Measurements from ENCODE around the gene CDH23.
"Not testable (repeated sequence)": the region's sequence is repeated elsewhere in the genome, so short reads cannot be mapped to it uniquely, and the experiment has no call there.

CDH23 gene

DNA sequence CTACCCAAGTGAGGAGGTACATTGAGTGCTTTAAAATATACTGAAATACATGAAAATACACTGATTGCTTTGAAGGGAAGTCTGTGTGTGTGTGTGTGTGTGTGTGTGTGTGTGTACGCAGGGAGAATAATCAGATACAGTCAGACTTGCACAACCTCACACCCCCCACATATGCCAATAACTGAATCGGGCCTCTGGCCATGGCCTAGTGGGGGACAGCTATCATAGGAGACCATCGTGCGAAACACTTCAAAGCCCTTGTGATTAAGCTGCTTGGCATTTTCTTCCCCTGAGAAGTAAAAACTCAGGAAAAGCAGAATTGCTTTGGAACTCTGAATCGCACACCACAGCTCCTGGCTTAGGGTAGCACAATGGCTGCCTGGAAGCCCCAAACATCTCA is 187.7 kb downstream of the CDH23 start:
- no peak for DNase-seq (ENCODE audit: low read depth)

DNA sequence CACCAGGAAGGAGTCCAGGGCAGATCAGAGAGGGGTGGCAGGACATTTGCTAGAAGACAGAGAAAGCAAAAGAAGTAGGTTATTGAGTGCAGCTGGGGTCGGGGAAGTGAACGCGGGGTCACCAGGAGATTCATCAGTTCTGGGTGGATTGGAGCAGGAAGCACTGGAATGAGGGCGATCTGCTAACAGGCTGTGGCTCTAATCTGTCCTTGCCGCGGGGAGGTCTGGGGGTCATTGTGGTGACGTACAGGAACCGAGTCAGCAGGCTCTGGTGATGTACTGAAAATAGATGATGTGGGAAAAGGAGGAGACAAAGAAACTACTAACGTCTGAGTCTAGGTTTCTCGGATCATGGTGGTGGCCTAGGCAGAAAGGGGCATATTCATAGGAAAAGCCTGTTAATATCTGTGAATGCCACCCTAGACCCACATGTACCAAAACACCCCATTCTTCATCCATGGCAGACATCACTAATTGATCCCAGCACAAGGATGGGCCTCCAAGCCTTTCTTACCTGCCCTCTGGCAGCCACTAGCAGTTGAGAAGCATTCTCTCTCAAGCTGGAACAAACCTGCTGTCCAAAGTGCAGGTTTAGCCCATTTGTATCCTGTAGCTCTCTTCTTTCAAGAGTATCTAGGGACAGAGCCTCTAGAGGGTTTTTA is 188.3 kb downstream of the CDH23 start:
- no peak for DNase-seq (ENCODE audit: low read depth)

DNA sequence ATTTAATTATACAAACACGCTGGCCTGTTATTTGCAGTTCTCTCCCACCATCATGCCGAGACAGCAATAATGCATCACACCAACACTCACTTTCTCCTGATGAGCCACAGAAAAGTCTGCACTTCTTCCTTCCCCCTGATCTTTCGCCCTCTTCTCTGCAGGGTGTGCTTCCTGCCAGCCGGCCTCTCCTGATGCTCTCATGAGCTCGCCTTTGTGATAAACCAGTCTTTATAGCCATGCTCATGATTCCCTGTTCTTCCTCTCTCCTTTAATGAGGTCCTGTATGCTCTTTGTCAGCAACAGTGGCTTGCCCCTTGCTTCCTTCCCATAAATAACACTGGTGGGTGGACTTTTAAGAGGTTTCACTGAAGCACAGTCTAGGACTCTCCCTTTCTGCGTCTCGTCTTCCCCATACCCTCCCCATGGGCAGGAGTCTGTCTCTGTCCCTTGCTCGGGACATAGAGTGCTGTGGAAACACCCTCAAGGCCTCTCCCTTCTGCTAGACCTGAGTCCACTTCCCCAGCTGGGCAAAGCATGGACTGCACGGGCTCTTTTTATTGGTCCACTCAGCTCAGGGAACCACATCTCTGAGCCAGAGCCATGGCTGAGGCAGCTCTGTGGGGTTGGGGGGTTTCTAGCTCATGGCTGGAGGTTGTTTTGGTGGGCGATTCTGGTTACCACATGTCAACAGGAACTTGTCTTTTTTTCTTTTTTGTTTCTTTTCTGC is 189.0 kb downstream of the CDH23 start:
- no peak for DNase-seq (ENCODE audit: low read depth)

DNA sequence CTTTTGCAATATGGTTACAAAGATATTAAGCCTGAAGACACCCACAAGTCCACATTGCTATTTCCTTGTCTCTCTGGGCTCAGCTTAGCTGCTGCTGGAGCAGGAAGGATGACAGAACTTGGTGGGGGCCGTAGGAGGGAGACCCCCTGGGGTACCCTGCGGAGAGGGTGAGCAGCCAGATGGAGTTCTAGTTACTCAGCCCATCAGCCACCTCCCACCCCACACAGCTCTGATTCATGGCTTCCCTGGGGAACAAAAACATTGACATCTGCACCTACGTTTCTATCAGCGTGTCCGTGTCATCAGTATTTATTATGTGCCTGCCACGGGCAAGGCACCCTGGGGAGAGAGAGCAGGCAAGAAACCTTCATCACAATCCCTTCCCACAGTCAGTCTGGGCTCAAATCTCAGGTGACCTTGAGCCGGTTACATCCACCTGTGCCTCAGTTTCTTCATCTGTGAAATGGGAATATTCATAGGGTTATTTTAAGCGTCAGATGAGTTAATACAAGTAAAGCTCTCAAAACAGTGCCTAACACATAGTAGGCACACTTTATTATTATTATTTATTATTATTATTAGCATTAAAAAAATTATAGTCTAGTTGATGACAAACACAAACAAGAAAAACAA is 191.3 kb downstream of the CDH23 start:
- no peak for DNase-seq (ENCODE audit: low read depth)

DNA sequence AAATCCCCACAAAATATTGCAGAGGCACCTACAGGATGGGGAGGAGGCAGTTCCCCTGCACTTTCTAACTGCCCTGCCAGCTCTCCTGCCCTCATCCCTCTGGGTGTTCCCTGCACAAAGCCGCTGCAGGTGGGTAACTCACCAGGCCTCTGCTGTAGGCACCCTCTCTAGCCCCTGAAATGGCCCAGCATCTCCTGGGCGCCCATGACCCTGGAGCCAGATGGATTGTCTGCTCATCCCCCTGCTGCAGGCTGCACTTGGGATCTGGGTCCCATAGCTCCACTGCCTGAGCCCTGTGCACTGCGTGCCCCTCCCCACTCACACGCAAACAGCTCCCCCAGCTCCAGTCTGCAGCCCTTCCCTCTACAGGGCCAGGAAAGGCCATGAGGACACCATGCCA is 192.0 kb downstream of the CDH23 start:
- no peak for DNase-seq (ENCODE audit: low read depth)

DNA sequence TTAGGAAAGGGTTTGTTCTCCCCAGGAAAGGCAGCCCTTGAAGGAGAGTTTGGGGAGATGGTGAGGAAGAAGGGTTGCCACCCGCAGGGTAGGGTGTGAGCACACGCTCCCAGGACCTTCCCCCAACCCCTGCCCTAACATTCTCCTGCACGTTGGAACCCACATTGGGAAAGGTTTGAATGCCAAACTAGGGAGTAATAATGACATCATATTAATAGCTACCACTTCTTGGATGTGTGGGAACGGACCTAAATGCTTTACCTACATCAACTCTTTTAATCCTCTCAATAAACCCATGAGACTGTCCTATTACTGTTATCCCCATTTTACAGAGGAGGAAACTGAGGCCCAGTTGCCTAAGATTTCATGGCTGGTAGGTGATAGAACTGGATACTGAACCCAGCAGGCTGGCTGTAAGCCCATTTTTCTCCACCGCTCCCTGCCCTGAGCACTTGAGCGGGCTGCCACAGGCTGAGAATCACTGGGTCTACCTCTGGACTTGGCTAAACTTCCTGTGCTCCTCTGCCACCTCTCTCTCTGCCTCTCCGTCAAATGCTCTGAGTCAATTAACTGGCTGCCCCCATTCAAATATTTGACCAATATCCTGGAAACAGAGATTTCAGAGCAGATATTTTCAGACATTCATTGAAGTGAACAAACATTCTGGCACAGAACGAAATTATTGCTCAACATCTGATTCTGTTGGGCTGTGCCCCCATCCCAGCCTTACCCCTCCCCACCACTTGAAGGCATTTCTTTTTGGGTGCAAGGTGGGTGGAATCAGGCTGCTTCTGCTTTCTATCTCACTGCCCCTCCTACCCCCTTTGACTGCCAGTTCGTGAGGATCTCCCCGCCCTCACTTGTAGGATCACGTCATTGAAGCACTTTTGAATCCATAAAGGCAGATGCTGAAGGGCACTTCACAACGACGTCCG is 193.2 kb downstream of the CDH23 start:
- DNase-seq (ENCODE audit: low read depth): no peak

DNA sequence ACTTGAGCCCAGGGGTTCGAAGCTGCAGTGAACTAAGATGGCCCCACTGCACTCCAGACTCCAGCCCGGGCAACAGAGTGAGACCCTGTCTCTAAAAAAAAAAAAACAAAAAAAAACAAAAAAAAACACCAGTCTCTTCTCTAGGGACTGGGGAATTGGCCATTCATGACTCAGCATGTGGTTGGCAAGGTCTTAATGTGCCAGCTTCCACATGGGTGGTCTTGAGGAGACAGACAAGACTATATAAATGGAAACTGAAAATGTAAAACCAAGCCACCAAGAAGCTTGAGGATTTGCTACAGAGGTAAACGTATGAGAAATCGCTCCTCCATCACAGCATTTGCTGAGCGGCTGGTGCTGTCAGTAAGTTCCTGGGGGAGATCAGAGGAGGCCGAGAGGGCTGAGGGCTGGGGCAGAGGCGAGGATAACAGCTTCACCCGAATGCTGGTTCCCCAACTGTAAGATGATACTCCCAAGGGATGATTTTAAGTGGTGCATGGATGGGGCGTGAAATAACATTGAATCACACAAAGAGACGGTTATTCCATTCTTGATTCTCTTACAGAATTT is 194.1 kb downstream of the CDH23 start:
- DNase-seq (ENCODE audit: low read depth): no peak

DNA sequence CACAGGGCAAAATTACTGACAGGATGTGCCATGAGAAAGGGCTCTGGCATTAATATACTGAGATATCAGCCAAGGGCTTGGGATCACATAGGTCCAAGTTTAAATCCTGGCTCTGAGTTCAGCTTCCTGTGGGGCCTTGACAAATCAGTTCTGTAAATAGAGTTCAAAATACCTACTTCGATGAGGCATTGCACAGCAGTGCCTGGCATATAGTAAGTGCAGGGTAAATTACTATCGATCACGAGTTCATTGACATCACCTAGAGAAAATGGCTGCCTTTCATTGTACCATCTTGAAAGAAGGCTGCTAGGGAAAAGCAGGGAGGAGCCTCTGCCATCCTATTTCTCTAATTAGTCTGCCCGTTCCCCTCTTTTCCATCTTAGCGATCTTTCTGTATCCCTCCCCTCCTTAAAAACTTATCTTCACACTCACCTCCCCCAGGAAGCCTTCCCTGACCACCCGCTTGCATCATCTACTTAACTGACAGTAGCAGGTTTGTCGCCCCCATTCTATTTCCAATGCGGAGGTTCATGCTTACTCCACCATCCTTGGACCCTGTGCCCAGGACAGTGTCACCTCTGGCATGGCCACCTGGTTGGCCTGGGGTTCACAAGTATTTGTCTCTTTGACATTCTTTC is 198.3 kb downstream of the CDH23 start:
- no peak for DNase-seq (ENCODE audit: low read depth)

DNA sequence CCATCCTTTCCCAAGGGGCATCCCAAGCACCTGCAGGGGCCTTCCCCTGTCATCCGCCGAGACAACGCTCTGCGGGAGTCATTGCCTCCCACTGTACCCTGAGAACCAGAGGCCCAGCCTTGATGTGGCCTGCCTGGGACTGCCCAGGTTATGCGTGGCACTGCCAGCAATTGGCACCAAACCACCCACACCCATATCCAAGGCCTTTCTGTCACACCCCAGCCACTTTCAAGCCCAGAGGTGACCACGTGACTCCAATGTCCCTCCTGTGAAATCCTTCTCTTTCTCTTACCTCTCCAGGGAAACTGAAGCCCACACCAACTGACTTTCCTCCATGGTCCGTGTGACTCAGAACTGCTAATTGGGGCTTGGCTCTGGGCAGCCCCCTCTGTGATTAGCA is 198.9 kb downstream of the CDH23 start:
- no peak for DNase-seq (ENCODE audit: low read depth)

DNA sequence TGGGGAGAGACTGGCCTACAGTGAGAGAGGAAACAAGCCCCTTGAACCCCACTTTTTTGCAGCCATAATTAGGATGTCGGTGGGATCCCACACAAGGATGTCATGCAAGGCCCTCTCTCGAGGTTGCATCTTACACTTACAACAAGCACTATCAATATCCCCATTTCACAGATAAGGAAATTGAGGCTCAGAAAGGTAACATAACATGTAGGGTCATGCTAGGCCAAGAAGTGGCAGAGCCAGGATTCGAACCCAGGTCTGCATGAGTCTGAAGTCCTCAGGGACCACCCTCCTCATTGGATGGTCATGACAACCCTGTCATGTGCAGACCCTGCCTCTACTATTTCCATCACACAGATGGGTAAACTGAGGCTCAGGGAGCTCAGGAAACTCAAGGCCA is 199.4 kb downstream of the CDH23 start:
- no peak for DNase-seq (ENCODE audit: low read depth)

DNA sequence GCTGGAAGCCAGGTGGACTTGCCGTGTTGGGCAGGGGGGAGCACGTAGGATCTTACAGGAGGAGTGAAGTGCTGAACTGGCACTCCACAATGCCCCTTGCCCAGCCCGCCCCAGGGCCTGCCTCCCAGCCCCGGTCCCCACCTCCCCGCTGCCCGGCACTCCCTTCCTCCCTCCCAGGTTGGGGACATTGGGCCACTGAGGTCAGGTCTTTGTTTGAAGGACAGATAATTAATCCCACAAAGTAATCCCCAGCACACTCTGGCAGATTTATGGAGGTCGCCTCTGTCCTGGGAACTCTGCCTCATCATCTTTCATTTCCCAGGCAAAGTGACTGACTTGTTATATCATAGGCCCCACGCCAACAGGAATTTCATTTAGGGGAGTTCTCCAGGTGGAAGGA is 200.0 kb downstream of the CDH23 start:
- DNase-seq (ENCODE audit: low read depth): no peak

DNA sequence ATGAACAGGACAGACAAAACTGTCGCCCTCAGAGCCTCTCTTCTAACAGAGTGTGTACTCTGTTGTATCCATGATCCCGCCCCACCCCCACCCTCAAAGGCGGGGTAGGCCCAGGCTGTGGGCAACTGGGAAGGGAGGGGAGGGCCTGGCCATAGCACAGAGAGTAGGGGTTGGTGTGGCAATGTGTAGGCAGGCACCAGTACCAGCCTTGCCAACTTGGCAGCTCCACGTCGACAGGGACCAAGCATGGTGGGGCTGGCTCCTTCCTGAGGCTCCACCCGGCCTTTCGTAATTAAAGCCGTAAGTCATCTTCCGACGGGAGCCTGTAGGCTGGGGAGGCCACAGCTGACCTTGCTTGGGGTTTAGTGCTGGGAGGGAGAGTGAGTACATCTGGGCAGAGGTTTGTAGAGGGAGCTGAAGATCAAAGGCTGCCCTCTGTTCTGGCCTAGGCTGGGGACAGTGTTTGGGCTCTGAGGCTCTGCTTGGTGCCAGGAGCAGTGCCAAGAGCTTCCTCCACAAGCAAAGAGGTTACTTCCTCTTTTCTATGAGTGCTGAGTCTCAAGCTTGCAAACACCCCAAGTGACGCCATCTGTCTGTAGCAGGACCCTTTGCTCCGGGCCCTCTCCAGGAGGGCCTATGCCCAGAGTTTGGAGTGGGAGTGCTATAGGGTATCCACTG is 201.2 kb downstream of the CDH23 start:
- no peak for DNase-seq (ENCODE audit: low read depth)

DNA sequence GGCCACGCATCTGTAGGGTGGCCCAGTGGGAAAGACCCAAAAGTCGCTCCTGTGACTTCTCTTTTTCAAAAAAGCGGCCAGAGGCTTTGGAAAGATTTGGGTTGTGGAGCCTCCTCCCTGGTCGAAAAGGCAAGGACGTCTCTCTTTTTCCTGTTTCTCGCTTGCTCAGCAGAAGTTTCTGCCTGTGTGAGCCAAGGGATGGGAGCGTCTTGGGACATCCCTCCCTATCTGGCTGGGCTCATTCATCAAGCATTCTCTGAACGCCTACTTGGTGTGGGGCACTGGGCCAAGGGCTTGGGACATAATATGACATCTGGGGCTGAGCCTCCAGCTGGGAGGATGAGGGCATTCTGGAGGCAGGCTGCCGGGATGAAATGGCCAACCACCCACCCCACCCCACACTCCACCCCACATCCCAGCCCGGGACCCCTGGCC is 201.9 kb downstream of the CDH23 start:
- DNase-seq (ENCODE audit: low read depth): no peak

DNA sequence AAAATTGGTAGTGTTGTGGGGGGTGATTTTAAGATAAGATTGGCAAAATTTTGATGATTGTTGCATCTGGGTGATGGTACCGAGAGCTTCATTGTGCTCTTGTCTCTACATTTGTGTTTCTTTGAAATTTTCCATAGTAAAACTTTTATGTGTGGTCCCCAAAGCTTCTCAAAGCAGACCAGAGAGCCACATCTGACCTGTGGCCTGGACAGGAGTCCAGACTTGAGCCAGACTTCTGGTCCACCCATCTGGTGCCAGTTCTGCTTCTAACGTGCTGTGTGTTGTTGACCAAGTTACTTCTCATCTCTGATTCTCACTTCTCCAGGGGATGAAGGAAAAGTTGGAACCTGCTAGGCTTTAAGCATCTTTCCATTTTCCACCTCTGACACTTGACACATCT is 202.8 kb downstream of the CDH23 start:
- DNase-seq (ENCODE audit: low read depth): no peak

DNA sequence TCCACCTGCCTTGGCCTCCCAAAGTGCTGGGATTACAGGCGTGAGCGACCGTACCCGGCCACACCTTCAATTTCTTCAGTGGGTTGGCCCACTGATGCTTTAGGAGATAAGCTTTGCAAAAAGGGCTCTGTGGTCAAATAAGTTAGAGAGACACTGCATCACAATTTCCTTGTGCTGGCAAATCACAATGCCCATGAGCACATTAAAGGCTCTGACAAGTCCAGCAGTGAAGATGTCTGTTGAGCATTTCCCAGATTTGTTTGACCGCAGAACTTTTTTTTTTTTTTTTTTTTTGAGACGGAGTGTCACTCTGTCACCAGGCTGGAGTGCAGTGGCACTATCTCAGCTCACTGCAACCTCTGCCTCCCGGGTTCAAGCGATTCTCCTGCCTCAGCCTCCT is 203.5 kb downstream of the CDH23 start:
- not testable (repeated sequence) for DNase-seq (ENCODE audit: low read depth)

DNA sequence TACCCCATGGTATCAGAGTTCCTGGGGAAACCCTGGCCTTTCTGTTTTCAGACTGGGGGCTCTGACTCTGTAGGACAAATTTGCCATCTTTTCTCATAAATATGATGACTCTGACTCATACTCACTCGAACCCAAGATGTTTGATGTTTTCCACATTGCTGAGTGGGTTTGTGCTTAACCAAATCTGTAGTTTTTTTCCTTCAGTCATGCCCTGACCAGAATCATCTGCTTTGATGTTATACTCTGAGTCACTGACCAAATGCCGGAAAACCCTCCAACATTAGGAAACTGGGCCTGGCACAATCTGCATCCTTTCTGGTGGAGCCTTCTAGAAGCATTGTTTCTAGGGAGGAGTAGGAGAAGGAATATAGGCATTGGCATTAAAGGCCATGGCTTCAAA is 204.1 kb downstream of the CDH23 start:
- DNase-seq (ENCODE audit: low read depth): no peak

DNA sequence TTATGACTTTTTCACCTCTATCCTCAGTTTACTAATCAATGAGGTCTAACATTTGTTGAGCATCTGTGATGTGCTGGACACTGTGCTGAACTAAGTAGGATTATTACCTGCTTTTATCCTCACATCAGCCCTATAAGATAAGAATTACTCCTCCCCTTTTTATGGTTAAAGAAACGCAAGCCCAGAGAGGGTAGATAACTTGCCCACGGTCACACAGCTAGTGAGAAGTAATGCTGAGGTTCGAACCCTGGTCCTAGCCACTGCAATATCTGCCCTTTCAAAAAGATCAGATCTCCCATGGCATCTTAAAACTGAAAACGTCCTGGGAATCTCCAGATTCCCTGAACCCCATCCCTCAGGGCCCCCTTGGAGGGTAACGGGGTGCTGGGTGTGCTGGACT is 204.6 kb downstream of the CDH23 start:
- no peak for DNase-seq (ENCODE audit: low read depth)

DNA sequence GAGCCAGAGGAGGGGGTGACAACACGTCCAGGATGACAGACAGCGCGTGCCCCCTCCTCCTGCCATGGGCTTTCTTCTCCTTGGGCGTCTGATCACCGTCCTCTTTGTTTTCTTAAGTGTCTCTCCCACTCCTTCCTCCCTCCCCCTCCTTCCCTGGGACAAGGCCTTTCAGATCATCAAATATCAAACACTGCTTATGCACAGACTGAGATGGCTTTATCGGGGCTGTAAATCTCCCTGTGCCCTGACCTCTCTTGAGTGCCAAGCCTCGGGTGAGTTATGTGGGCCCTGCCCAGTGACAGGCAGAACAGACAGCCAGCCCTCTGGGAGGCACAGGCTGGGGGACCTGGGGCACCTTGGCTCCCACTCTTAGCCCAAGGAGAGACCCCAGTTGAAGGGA is 206.4 kb downstream of the CDH23 start:
- DNase-seq (ENCODE audit: low read depth): no peak

DNA sequence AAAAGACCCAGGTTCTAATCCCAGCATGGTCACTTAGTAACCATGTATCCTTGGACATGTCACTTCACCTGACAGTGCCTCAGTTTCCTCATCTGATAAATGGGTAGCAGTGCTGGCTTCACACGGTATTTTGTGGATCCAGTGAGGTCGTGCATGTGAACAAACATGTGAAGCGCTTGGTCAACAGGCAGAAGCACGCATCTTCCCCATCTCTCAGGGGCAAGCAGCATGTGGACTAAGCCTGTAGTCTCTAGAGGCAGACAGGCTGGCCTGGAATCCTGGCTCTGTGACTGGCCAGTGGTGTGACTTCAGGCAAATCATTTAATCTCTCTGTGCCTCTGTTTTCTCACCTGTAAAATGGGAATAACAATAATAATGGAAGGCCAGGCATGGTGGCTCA is 207.0 kb downstream of the CDH23 start:
- no peak for DNase-seq (ENCODE audit: low read depth)

DNA sequence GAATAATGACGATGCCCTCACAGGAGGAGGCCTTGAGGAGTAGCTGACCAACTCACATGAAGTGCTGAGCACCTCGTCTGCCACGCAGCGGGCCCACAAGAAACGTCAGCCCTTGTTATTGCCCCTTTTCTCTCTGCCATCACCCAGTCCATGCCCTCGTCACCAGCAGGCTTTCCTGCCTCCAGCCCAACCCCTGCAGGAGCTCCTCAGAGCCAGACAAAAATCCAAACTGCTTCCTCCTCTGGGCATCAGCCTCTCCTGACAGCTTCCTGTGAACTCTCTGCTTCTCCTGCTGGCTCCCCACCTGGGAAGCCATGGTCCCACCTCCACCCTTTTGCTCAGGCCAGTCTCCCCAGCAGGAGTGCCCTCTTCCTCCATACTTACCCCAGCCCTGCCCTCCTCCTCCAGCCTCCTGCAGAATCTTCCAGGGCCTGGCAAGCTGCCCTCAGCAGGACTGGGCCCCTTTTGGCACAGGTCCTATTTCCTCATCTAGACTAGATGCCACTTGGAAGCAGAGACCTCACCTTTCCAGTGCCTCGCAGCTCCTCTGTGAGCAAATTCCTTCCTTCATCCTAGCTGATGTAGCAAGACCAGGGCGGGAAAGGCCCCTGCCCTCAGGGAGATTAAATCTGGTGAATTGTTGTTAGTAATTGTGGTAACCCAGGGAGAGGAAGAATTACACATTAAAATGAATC is 207.8 kb downstream of the CDH23 start:
- no peak for DNase-seq (ENCODE audit: low read depth)

Data from stimulated activated CD8-positive, alpha-beta memory T cell treated with anti-CD3 and anti-CD28 coated beads, Interleukin-12 subunit alpha, Interleukin-12 subunit beta, amount 100 ng/mL, for 1 hour (primary cell).